Cardiac fibroblast (primary cell): ENCODE measurements around the gene COL23A1.

Experiments used
- DNase-seq, 2 donors: peaks; one replicate each; pipeline versions ENCODE4 v3.0.0 to v3.0.0-alpha.2; 2010; ENCODE audit warnings: low read depth in 2 of 2
- H3K4me3 ChIP-seq, 2 donors: replicated peaks in 1 of 2; 1 replicate in 1 of 2; 2 replicates in 1 of 2; pipeline ENCODE4 v1.5.1; 2011; ENCODE audit warnings: low read depth in 2 of 2, low read length in 2 of 2, mild to moderate bottlenecking in 2 of 2, moderate library complexity in 1 of 2
- TF ChIP-seq, protein P1 (sequence below): IDR thresholded peaks from one replicate; pipeline ENCODE4 v1.5.1; 2011; ENCODE audit warnings: low read depth, mild to moderate bottlenecking, low read length, inconsistent platforms

Gene COL23A1

DNA sequence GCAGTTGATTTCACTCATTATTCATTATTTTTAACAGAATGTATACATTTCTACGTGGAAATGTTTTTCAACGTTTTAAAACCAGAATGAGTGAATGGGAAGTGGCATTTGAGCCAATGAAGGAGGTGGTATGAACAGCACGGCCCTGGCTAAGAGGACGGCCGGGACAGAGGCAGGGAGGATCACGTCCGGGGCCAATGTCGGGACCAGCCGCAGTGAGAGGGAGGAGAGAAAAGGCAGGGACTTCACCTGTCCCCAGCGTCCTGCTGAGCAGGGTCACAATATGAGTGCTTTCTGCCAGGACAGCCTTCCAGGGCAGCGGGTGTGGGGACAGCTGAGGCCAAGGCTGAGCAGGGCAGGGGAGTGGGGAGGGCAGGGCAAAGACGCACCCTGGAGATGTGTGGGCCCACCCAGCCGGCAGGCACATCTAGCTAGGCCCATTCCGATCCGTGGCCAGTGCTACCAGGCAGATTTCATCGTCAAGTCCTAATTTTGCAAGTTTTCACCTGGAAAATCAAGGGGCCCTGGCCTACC, 209.6 kb downstream of the COL23A1 start:
- TF ChIP-seq, protein P1, sequence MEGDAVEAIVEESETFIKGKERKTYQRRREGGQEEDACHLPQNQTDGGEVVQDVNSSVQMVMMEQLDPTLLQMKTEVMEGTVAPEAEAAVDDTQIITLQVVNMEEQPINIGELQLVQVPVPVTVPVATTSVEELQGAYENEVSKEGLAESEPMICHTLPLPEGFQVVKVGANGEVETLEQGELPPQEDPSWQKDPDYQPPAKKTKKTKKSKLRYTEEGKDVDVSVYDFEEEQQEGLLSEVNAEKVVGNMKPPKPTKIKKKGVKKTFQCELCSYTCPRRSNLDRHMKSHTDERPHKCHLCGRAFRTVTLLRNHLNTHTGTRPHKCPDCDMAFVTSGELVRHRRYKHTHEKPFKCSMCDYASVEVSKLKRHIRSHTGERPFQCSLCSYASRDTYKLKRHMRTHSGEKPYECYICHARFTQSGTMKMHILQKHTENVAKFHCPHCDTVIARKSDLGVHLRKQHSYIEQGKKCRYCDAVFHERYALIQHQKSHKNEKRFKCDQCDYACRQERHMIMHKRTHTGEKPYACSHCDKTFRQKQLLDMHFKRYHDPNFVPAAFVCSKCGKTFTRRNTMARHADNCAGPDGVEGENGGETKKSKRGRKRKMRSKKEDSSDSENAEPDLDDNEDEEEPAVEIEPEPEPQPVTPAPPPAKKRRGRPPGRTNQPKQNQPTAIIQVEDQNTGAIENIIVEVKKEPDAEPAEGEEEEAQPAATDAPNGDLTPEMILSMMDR: no peak
- no peak overlapping the region for H3K4me3 ChIP-seq
- DNase-seq: no peak

DNA sequence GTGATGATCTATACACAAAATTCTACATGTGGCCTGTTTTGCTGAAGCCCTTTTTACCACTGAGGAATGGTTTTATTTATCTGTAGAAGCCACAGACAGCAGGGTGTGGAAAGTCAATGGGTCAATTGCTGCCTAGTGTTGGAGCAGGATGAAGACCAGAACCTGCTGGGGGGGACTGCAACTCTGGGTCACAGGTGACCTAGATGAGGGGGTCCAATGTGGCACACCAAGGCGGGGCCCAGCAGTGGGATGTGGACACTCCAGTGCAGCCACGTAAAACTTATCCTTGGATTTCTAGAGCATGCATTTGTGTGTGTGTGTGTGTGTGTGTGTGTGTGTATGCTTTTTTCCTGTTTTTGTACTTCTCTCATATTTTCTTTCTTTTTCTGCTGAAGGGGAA, 210.1 kb downstream of the COL23A1 start:
- no peak for DNase-seq
- no peak overlapping the region for H3K4me3 ChIP-seq
- TF ChIP-seq, protein P1: no peak

DNA sequence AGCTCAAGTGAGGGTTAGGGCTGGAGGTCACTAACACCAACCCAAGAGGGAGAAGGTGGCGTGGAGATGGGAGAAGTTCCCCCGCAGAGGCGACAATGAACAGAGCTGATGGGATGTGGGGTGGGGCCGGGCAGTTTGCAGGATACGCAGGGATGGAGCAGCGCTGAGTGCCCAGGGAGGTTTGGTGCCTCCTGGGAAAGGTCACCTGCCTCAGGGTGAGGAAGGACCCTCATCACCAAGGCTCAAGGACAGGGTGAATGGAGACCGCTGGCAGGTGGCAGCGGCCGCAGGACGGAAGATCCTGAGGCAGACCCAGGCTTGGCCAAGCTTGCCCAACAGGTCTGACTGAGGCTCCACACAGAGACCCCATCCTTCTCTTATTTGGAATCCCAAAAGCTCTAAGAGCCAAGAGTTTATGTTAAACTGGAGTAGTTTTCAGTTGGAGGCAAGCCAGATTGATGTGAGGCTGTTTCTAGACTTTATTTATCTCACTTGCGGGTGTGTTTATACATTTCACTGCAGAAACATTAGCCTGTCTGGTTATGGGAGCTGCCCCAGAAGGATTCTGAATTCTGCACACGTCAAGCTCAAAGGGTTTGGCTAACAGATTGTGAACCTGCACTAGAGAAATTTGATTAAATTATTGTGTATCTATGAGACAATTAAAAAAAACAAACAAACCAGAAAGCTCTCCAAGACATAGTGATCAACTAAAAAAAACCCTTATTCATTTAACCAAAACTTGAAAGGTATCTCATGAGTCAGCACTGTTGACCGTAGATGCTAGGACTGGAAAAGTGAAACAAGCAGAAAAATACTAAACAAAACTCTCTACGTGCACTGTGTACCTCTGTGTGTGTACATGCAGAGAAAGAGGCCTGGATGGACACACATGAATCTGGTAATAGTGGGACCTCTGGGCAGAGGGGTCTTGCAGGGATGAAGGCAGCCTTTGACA, 211.4 kb downstream of the COL23A1 start:
- TF ChIP-seq, protein P1: no peak
- H3K4me3 ChIP-seq: no peak overlapping the region
- no peak for DNase-seq

DNA sequence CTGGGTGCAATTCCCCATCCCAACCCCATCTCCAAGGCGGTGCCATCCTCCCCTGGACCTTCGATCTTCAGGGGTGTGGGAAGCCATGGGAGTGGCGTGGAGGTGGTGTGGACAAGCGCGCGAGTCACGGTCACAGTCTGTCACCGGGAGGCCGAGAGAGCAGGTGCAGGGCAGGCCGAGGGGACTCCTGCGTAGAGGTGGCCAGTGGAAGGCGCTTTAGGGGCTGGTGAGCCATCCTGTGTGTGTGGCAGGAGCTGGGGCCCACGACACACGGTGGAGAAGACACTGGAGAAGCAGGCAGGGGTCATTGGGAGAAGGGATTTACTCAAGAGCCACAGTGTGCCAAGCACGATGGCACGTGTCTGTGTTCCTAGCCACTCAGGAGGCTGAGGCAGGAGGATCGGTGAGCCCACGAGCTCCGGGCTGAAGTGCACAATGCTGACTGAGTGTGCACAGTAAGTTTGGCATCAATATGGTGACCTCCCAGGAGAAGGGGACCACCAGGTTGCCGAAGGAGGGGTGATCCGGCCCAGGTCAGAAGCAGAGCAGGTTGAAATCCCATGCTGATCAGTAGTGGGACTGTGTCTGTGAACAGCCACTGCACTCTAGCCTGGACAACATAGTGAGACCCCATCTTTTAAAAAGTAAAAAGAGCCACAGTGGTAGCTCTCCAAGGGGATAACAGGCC, 212.5 kb downstream of the COL23A1 start:
- DNase-seq: no peak
- TF ChIP-seq, protein P1: no peak
- no peak overlapping the region for H3K4me3 ChIP-seq

DNA sequence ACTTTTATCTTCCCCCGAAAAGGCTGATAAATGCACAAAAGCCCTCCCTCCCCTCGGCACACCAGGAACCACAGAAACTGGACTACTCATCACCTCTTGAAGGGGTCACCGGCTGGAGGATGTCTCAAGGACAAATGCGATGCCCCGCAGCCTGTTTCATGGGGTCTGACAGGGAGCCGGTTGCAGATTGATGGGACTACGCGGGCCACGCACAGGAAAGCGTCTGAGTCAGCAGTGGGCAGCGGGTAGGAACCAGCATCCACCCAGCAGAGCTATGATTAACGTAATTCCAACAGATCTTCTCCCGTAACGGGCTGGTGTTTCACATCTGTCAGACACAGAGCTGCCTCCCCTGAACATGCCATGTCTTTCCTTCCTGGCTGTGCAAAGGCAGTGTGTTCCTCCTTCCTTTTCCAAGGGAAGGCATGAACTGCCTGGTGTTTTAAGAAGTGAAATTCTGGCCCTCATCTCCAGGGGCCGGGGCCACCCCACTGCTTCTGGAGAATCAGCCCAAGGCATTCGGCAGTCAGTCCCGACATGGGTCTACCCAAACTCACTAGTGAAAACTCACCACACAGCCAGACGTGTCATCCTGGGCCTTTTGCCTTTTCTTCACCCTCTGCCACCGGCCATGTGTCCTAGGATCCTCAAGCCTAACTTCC, 213.1 kb downstream of the COL23A1 start:
- TF ChIP-seq, protein P1: no peak
- H3K4me3 ChIP-seq: no peak overlapping the region
- DNase-seq: no peak

DNA sequence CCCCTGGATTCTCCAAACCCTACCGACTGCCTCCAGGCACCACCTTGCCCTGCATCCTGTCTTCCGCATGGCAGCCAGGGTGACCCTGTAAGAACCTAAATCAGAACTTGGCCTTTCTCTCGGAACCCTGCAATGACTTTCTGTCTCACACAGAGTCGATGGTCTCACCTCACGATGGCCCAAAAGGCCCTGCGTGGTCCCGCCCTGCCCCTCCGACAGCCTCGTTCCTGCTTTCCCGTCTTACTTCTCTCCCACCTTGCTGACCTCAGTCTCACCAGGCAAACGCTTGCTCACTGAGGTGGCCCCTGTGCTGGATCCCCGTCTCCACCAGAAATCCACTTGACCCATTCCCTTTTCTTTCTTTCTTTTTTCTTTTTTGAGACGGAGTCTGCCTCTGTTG, 214.8 kb downstream of the COL23A1 start:
- H3K4me3 ChIP-seq: no peak overlapping the region
- TF ChIP-seq, protein P1: no peak
- DNase-seq: no peak
